Duodenal mucosa (tissue), 2 donors: ENCODE data around the gene RAD9A.
A peak's percentile ranks its signal among the peaks of the same experiment; 100 is the strongest.

ENCODE experiments used
- H3K27ac ChIP-seq: one replicate; pipeline ENCODE4 v1.7.0; 2013; ENCODE audit warnings: low read depth, low read length
- H3K27me3 ChIP-seq, 2 donors: one replicate each; pipeline ENCODE4 v1.7.0; 2013; ENCODE audit warnings: low read length in 2 of 2, control low read depth in 1 of 2; ENCODE audit not compliant: insufficient read depth in 2 of 2, control insufficient read depth in 1 of 2
- H3K36me3 ChIP-seq, 2 donors: one replicate each; pipeline ENCODE4 v1.7.0; 2013; ENCODE audit warnings: low read length in 2 of 2, control low read depth in 1 of 2; ENCODE audit not compliant: insufficient read depth in 2 of 2, control insufficient read depth in 1 of 2
- H3K4me1 ChIP-seq, 2 donors: one replicate each; pipeline ENCODE4 v1.7.0; 2013; ENCODE audit warnings: low read length in 2 of 2, control low read depth in 1 of 2; ENCODE audit not compliant: insufficient read depth in 2 of 2, control insufficient read depth in 1 of 2
- H3K4me3 ChIP-seq, 2 donors: one replicate each; pipeline ENCODE4 v1.7.0; 2013; ENCODE audit warnings: low read length in 2 of 2, low read depth in 1 of 2
- H3K9ac ChIP-seq, 2 donors: one replicate each; pipeline ENCODE4 v1.7.0; 2013; ENCODE audit warnings: low read length in 2 of 2, low read depth in 1 of 2
- H3K9me3 ChIP-seq, 2 donors: one replicate each; pipeline ENCODE4 v1.7.0; 2013; ENCODE audit warnings: low read length in 2 of 2, control low read depth in 1 of 2; ENCODE audit not compliant: control insufficient read depth in 1 of 2

RAD9A gene

GRCh38 chr11:67357831-67358670, 33.7 kb upstream of the RAD9A start:
- Histone ChIP-seq H3K27ac (no peak overlapping the region), H3K4me3 (no peak overlapping the region), H3K27me3 (no peaks in the 10 kb centered on the region), H3K9me3 (no peaks in the 10 kb centered on the region), H3K36me3 (no peaks in the 10 kb centered on the region), H3K9ac (no peak overlapping the region), H3K4me1 (peaks cover 35 to 38% of the 10 kb centered on the region in 2 donors)

- Histone ChIP-seq H3K9ac (no peak overlapping the region), H3K27me3 (no peaks in the 10 kb centered on the region), H3K4me3 (no peak overlapping the region), H3K27ac (no peak overlapping the region), H3K9me3 (no peaks in the 10 kb centered on the region), H3K4me1 (peaks cover 8 to 12% of the 10 kb centered on the region in 2 donors), H3K36me3 (no peaks in the 10 kb centered on the region)
Measured at GRCh38 chr11:67364169-67364568, 27.6 kb upstream of the RAD9A start.

GRCh38 chr11:67364783-67365722, 26.7 kb upstream of the RAD9A start:
- Histone ChIP-seq H3K9ac (no peak overlapping the region), H3K36me3 (no peaks in the 10 kb centered on the region), H3K27me3 (no peaks in the 10 kb centered on the region), H3K4me3 (no peak overlapping the region), H3K4me1 (peaks cover 8 to 12% of the 10 kb centered on the region in 2 donors), H3K27ac (no peak overlapping the region), H3K9me3 (no peaks in the 10 kb centered on the region)

GRCh38 chr11:67365736-67366444, 25.9 kb upstream of the RAD9A start:
- peaks cover 8 to 18% of the 10 kb centered on the region in 2 donors for H3K4me1 ChIP-seq
- H3K9ac ChIP-seq, result no peak overlapping the region
- H3K36me3 ChIP-seq, result no peaks in the 10 kb centered on the region
- no peak overlapping the region for H3K4me3 ChIP-seq
- H3K27ac ChIP-seq, result no peak overlapping the region
- no peaks in the 10 kb centered on the region for H3K9me3 ChIP-seq
- H3K27me3 ChIP-seq, result no peaks in the 10 kb centered on the region

GRCh38 chr11:67366546-67366945, 25.2 kb upstream of the RAD9A start:
- Histone ChIP-seq H3K36me3 (no peaks in the 10 kb centered on the region), H3K4me3 (no peak overlapping the region), H3K27ac (no peak overlapping the region), H3K27me3 (no peaks in the 10 kb centered on the region), H3K4me1 (peaks cover 14 to 24% of the 10 kb centered on the region in 2 donors), H3K9me3 (no peaks in the 10 kb centered on the region), H3K9ac (no peak overlapping the region)

GRCh38 chr11:67366961-67367760, 24.6 kb upstream of the RAD9A start:
- Histone ChIP-seq H3K27me3 (no peaks in the 10 kb centered on the region), H3K9me3 (no peaks in the 10 kb centered on the region), H3K27ac (no peak overlapping the region), H3K9ac (no peak overlapping the region), H3K4me1 (peaks cover 20 to 31% of the 10 kb centered on the region in 2 donors), H3K4me3 (no peak overlapping the region), H3K36me3 (no peaks in the 10 kb centered on the region)

- no peak overlapping the region for H3K9ac ChIP-seq
- H3K27ac ChIP-seq, result no peak overlapping the region
Measured at GRCh38 chr11:67367761-67368227, 24.0 kb upstream of the RAD9A start.

GRCh38 chr11:67368621-67369020, 23.2 kb upstream of the RAD9A start:
- no peaks in the 10 kb centered on the region for H3K9me3 ChIP-seq
- H3K27me3 ChIP-seq, result no peaks in the 10 kb centered on the region
- no peak overlapping the region for H3K4me3 ChIP-seq
- H3K27ac ChIP-seq, result no peak overlapping the region
- H3K36me3 ChIP-seq, result no peaks in the 10 kb centered on the region
- peaks cover 21 to 33% of the 10 kb centered on the region in 2 donors for H3K4me1 ChIP-seq
- H3K9ac ChIP-seq, result no peak overlapping the region

More at GRCh38 chr11:67367761-67368227, 24.0 kb upstream of the RAD9A start:
- Histone ChIP-seq H3K36me3 (no peaks in the 10 kb centered on the region), H3K4me3 (no peak overlapping the region), H3K27me3 (no peaks in the 10 kb centered on the region), H3K9me3 (no peaks in the 10 kb centered on the region), H3K4me1 (peaks cover 21 to 32% of the 10 kb centered on the region in 2 donors)

- no peaks in the 10 kb centered on the region for H3K9me3 ChIP-seq
- no peaks in the 10 kb centered on the region for H3K36me3 ChIP-seq
- no peaks in the 10 kb centered on the region for H3K27me3 ChIP-seq
- H3K4me1 ChIP-seq, result peaks cover 27 to 39% of the 10 kb centered on the region in 2 donors
- H3K27ac ChIP-seq, result peak overlapping the region; percentile 32
- no peak overlapping the region for H3K4me3 ChIP-seq
- no peak overlapping the region for H3K9ac ChIP-seq
Measured at GRCh38 chr11:67369275-67369674, 22.5 kb upstream of the RAD9A start.
